ENCODE measurements around the gene STXBP4. TPM values are rescaled to one million over a fixed set of nuclear protein-coding genes. Genes with fewer than 3 reads are reported as not detected.

Gene STXBP4
- total RNA-seq, 1 donor from 2014 or later = 2.1 TPM

DNA sequence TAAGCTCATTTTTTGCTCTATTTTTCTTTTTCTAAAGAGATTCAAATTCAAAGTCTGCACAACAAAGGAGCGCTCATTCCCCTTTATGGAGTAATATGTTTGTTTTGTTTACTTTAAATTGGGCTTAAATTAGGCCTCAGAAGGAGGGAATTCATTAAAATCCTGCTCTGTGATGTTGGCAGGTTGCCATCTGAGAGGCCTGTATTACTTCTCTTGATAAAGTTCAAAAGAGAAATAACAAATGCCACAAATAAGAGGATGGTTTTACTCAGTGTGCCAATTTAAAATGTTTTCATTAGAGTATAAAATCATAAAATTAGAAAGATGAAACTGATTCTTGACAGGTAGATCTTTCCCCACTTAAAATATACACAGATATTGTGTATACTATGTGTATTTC lies 241.7 kb downstream of the STXBP4 start:
- no peaks in the 10 kb centered on the region for H3K27me3 ChIP-seq (ENCODE audit: control insufficient read depth, insufficient read depth, low read length)
- FAIRE-seq (no peak), DNase-seq (ENCODE audit: low read depth) (no peak)
- H3K36me3 ChIP-seq (ENCODE audit: control insufficient read depth, insufficient read depth, low read length) = no peaks in the 10 kb centered on the region
- TF ChIP-seq, protein P1, sequence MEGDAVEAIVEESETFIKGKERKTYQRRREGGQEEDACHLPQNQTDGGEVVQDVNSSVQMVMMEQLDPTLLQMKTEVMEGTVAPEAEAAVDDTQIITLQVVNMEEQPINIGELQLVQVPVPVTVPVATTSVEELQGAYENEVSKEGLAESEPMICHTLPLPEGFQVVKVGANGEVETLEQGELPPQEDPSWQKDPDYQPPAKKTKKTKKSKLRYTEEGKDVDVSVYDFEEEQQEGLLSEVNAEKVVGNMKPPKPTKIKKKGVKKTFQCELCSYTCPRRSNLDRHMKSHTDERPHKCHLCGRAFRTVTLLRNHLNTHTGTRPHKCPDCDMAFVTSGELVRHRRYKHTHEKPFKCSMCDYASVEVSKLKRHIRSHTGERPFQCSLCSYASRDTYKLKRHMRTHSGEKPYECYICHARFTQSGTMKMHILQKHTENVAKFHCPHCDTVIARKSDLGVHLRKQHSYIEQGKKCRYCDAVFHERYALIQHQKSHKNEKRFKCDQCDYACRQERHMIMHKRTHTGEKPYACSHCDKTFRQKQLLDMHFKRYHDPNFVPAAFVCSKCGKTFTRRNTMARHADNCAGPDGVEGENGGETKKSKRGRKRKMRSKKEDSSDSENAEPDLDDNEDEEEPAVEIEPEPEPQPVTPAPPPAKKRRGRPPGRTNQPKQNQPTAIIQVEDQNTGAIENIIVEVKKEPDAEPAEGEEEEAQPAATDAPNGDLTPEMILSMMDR (IDR thresholded peaks at IDR 0.05; ENCODE audit: insufficient read depth, low read length, severe bottlenecking) = no peak
- no peak overlapping the region for H3K4me3 ChIP-seq (ENCODE audit: low read depth, low read length)

DNA sequence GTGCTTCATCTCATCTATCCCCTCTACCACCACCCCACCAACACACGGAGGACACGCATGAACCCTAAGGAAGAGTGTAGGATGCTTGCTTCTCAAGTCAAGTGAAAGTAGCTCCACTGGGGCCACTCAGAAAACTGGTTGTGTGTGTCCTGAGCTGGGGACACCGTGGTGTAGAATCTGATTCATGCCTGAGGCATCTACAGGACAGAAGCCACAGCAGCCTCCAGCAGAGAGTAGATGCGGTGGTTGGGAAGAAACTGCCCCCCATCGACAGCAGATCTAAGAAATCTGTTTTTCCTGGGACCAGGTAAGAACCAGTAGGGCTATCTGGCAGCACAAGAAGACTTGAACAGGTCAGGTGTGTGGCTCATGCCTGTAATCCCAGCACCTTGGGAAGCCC lies 244.3 kb downstream of the STXBP4 start:
- Histone ChIP-seq H3K4me3 (ENCODE audit: low read depth, low read length) (no peak overlapping the region), H3K36me3 (ENCODE audit: control insufficient read depth, insufficient read depth, low read length) (no peaks in the 10 kb centered on the region), H3K27me3 (ENCODE audit: control insufficient read depth, insufficient read depth, low read length) (no peaks in the 10 kb centered on the region)
- no peak for FAIRE-seq
- TF ChIP-seq, protein P1 (IDR thresholded peaks at IDR 0.05; ENCODE audit: insufficient read depth, low read length, severe bottlenecking) = no peak
- DNase-seq (ENCODE audit: low read depth) = no peak

DNA sequence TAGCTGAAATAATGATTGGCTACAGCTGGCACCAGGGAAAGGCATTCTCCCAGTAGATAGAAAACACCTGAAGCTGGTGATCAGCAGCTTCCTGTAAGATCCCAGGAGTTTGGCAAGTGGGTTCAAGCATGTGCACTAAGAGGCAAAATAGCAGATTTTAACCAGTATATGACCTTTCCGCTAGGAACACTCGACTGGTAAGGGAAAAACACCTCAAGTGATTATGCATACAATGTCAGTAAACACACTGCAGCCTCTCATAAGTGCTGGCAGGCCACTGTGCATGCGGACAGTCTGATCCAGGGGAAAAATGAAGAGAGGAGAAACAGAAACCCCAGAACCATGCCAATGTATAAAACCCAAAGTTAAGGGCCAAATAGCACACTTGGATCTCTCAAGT lies 247.1 kb downstream of the STXBP4 start:
- Histone ChIP-seq H3K36me3 (ENCODE audit: control insufficient read depth, insufficient read depth, low read length) (no peaks in the 10 kb centered on the region), H3K27me3 (ENCODE audit: control insufficient read depth, insufficient read depth, low read length) (no peaks in the 10 kb centered on the region), H3K4me3 (ENCODE audit: low read depth, low read length) (no peak overlapping the region)
- TF ChIP-seq, protein P1 (IDR thresholded peaks at IDR 0.05; ENCODE audit: insufficient read depth, low read length, severe bottlenecking) = no peak
- FAIRE-seq (no peak), DNase-seq (ENCODE audit: low read depth) (no peak)

DNA sequence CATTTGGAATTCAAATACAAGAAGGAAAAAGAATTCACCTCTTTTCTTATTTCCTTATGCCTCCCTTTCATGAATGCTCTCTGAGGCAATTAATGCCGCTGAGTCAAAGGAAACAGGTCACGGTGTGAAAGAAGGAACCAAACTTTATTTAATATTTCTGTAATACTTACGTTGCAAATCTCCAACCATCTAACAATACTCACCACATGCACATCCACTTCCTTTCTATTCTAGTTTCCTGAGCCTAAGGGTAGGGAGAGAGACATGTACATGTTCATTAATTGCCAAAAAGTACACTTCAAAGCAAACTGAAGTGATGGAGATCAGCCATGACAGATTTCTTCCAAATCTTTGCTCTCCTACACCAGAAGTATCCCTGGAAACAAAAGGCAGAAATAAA lies 248.3 kb downstream of the STXBP4 start:
- DNase-seq (ENCODE audit: low read depth) (no peak), FAIRE-seq (no peak)
- no peaks in the 10 kb centered on the region for H3K27me3 ChIP-seq (ENCODE audit: control insufficient read depth, insufficient read depth, low read length)
- TF ChIP-seq, protein P1 (IDR thresholded peaks at IDR 0.05; ENCODE audit: insufficient read depth, low read length, severe bottlenecking) = no peak
- H3K36me3 ChIP-seq (ENCODE audit: control insufficient read depth, insufficient read depth, low read length) = no peaks in the 10 kb centered on the region
- H3K4me3 ChIP-seq (ENCODE audit: low read depth, low read length) = no peak overlapping the region

DNA sequence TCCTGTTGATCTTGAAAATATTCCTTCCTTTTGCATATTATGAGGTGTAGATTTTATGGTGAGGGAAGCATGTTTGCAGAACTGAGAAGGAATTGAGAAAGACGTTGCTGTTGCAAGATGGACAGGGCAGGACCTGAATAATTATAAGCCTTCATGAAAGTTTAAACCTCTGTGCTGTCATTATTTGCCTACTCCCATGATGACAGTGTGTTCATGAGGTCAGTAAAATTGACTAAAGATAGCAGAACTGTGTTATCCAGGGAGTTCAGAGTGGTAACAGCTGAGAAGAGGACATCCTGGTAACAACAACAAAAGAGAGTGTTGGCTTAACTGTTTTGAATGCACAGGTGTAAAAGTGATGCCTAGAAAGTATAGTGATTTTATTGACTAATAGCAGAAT lies 250.9 kb downstream of the STXBP4 start:
- no peak overlapping the region for H3K4me3 ChIP-seq (ENCODE audit: low read depth, low read length)
- DNase-seq (ENCODE audit: low read depth) (no peak), FAIRE-seq (no peak)
- H3K27me3 ChIP-seq (ENCODE audit: control insufficient read depth, insufficient read depth, low read length) = peaks cover 2% of the 10 kb centered on the region
- no peaks in the 10 kb centered on the region for H3K36me3 ChIP-seq (ENCODE audit: control insufficient read depth, insufficient read depth, low read length)
- TF ChIP-seq, protein P1 (IDR thresholded peaks at IDR 0.05; ENCODE audit: insufficient read depth, low read length, severe bottlenecking) = no peak

DNA sequence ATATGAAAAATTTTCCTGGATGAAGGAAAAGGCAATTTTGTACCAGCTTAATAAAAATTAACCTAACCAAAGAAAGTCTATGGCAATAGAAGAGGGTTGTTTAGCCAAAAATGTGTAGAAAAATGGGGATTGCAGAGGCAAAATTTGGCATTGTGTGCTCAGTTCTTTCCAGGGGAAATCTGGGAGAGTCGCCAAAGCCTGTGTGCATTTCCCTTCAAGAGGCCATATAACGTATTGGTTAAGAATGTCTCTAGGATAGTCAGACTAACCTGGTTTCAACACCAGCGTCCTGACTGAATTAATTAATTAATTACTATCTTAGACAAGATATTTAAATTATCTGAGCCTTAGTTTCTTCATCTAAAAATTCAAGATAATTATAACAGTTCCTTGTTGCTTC lies 251.4 kb downstream of the STXBP4 start:
- TF ChIP-seq, protein P1 (IDR thresholded peaks at IDR 0.05; ENCODE audit: insufficient read depth, low read length, severe bottlenecking) = no peak
- no peak overlapping the region for H3K4me3 ChIP-seq (ENCODE audit: low read depth, low read length)
- H3K27me3 ChIP-seq (ENCODE audit: control insufficient read depth, insufficient read depth, low read length) = peaks cover 2% of the 10 kb centered on the region
- H3K36me3 ChIP-seq (ENCODE audit: control insufficient read depth, insufficient read depth, low read length) = no peaks in the 10 kb centered on the region
- no peak for FAIRE-seq
- DNase-seq (ENCODE audit: low read depth) = no peak
